ENCODE measurements around the gene TICRR. TPM values are rescaled to one million over a fixed set of nuclear protein-coding genes. Genes with fewer than 3 reads are reported as not detected.
A peak's percentile ranks its signal among the peaks of the same experiment; 100 is the strongest.

TICRR gene, protein sequence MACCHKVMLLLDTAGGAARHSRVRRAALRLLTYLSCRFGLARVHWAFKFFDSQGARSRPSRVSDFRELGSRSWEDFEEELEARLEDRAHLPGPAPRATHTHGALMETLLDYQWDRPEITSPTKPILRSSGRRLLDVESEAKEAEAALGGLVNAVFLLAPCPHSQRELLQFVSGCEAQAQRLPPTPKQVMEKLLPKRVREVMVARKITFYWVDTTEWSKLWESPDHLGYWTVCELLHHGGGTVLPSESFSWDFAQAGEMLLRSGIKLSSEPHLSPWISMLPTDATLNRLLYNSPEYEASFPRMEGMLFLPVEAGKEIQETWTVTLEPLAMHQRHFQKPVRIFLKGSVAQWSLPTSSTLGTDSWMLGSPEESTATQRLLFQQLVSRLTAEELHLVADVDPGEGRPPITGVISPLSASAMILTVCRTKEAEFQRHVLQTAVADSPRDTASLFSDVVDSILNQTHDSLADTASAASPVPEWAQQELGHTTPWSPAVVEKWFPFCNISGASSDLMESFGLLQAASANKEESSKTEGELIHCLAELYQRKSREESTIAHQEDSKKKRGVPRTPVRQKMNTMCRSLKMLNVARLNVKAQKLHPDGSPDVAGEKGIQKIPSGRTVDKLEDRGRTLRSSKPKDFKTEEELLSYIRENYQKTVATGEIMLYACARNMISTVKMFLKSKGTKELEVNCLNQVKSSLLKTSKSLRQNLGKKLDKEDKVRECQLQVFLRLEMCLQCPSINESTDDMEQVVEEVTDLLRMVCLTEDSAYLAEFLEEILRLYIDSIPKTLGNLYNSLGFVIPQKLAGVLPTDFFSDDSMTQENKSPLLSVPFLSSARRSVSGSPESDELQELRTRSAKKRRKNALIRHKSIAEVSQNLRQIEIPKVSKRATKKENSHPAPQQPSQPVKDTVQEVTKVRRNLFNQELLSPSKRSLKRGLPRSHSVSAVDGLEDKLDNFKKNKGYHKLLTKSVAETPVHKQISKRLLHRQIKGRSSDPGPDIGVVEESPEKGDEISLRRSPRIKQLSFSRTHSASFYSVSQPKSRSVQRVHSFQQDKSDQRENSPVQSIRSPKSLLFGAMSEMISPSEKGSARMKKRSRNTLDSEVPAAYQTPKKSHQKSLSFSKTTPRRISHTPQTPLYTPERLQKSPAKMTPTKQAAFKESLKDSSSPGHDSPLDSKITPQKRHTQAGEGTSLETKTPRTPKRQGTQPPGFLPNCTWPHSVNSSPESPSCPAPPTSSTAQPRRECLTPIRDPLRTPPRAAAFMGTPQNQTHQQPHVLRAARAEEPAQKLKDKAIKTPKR (N-terminal part only)
- total RNA-seq = 2.2 to 3.5 TPM (median 2.4 TPM) in 3 replicates
- long read RNA-seq, full-length matches to known transcripts = 1 of 2 reads
- long read RNA-seq, partial matches to known transcripts = 1 of 2 reads
- long read RNA-seq, other reads (novel, unspliced or antisense) = 0 of 2 reads

DNA sequence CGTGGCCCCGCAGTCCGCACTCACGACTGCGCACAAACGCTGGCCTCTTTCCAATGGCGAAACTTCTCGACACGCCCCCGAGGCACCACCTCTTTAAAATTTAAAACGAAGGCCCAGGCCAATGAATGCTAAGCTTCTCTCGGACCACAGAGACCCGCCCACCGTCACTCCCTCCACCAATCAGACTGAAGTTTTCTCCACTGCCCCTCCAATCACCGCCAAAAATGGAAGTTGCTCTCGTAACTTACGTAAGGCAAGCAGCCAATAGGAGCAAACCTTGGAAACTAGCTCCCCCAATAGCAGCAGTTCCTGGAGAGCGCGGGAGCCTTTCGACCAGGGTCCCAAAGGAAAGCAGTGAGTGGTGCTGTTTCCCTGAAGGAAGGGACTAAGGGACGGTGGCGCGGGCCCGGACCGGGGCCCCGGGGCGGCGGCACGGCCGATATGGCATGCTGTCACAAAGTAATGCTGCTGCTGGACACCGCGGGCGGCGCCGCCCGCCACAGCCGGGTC is at the start of gene TICRR:
Gene TICRR, plus strand, starts transcription at position 324 of the 510 bp plus-strand sequence. Its CDS starts 118 bp downstream, at position 442.
- Mint-ChIP-seq H3K36me3 (ENCODE audit: low read depth) (no peaks in the 10 kb centered on the region), H3K9me3 (ENCODE audit: low read depth) (no peaks in the 10 kb centered on the region), H3K27ac (ENCODE audit: unreplicated experiment) (peak within 1 kb of the TSS; percentile 84), H3K27me3 (ENCODE audit: low read depth) (peaks cover 5% of the 10 kb centered on the region), H3K4me1 (ENCODE audit: low read depth) (peaks cover 25% of the 10 kb centered on the region), H3K4me3 (ENCODE audit: unreplicated experiment) (peak within 1 kb of the TSS; percentile 79)
- no peak for TF ChIP-seq CTCF (IDR thresholded peaks at IDR 0.05)
- peak; percentile 95 for DNase-seq (ENCODE audit: low spot score)

GRCh38 chr15:89526181-89526580 is 49.1 kb upstream of the TICRR start:
- H3K27me3 Mint-ChIP-seq (ENCODE audit: low read depth) = peaks cover 29% of the 10 kb centered on the region
- DNase-seq (ENCODE audit: low spot score) = no peak
- H3K4me1 Mint-ChIP-seq (ENCODE audit: low read depth) = no peaks in the 10 kb centered on the region
- no peaks in the 10 kb centered on the region for H3K36me3 Mint-ChIP-seq (ENCODE audit: low read depth)
- no peak for TF ChIP-seq CTCF (IDR thresholded peaks at IDR 0.05)
- no peaks in the 10 kb centered on the region for H3K9me3 Mint-ChIP-seq (ENCODE audit: low read depth)
- H3K4me3 Mint-ChIP-seq (ENCODE audit: unreplicated experiment) = no peak overlapping the region
- no peak overlapping the region for H3K27ac Mint-ChIP-seq (ENCODE audit: unreplicated experiment)

DNA sequence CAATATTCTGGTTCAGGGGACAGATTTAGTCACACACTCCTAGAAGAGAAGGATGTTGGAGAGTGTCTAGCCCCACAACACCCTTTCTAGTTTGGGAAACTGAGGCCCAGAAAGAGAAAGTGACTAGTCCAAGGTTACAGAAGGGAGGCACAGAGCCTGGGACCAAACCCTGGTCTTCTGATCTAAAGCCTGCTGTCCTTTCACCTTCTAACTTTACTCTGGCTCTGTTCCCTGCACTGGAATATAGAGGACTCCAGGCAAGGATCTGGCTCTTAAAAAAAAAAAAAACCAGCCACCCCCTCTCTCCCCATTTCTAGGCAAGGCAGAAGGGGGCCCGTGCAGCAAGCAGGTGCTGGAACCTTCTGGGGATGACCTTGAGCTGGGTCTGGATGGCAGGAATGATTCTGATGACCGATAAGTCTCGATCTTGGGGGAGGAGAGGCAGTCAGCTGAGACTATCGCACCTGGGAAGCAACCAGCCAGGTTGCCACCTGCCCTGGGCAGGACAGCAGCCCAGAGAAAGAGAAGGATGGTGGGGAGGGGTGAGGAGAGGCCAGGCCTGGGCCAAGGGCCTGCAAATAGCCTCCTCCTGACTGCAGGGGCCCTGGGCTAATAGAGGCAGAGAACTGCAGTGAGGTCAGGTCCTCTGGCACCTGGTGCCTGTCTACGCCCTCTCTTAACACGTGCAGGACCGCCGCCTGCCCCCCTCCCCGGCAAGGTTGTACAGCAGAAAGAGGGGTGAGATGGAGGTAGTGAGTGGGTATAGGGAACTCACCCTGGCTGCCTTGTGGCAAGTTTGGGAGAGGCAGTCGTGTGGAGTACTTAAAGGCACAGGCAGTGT is 48.4 kb upstream of the TICRR start:
- Mint-ChIP-seq H3K4me3 (ENCODE audit: unreplicated experiment) (no peak overlapping the region), H3K36me3 (ENCODE audit: low read depth) (no peaks in the 10 kb centered on the region), H3K9me3 (ENCODE audit: low read depth) (peaks cover 3% of the 10 kb centered on the region), H3K27ac (ENCODE audit: unreplicated experiment) (no peak overlapping the region), H3K4me1 (ENCODE audit: low read depth) (peaks cover 2% of the 10 kb centered on the region), H3K27me3 (ENCODE audit: low read depth) (peaks cover 26% of the 10 kb centered on the region)
- no peak for DNase-seq (ENCODE audit: low spot score)
- TF ChIP-seq CTCF (IDR thresholded peaks at IDR 0.05) = no peak

- Mint-ChIP-seq H3K27me3 (ENCODE audit: low read depth) (peaks cover 16% of the 10 kb centered on the region), H3K36me3 (ENCODE audit: low read depth) (no peaks in the 10 kb centered on the region), H3K27ac (ENCODE audit: unreplicated experiment) (no peak overlapping the region), H3K4me3 (ENCODE audit: unreplicated experiment) (no peak overlapping the region), H3K9me3 (ENCODE audit: low read depth) (peaks cover 5% of the 10 kb centered on the region), H3K4me1 (ENCODE audit: low read depth) (peaks cover 5% of the 10 kb centered on the region)
- TF ChIP-seq CTCF (IDR thresholded peaks at IDR 0.05) = no peak
- DNase-seq (ENCODE audit: low spot score) = no peak
Observed at GRCh38 chr15:89528757-89529352, 46.4 kb upstream of the TICRR start.

Measured in chondrocyte (in vitro differentiated cells).